Pancreas (tissue), 10 donors: ENCODE data around the gene RAB3A. TPM values are rescaled to one million over a fixed set of nuclear protein-coding genes. Genes with fewer than 3 reads are reported as not detected.

Experiments
- ATAC-seq, 4 donors: fragments of 200-7000 bp; cut with Tn5 transposase; one replicate each; pipeline versions ENCODE4 v1.8.0 to v1.9.1; 2020; ENCODE audit warnings: mild to moderate bottlenecking in 4 of 4, moderate library complexity in 4 of 4
- DNase-seq, 6 donors: peaks; one replicate each; pipeline ENCODE4 v3.0.0-alpha.2; 2020
- FAIRE-seq: peaks from 2 replicates; lab custom pipeline; 2012; peaks lifted over from hg19 to GRCh38; lab: Jason Lieb, UNC
- H3K27ac ChIP-seq, 4 donors: fragments of 200-600 bp; sonication (generic); 1 replicate in 3 of 4; 2 replicates in 1 of 4; pipeline versions ENCODE4 v1.5.0 to v1.8.0; 2020
- H3K27me3 ChIP-seq, 4 donors: fragments of 200-600 bp; one replicate each; pipeline ENCODE4 v1.8.0; 2021
- H3K36me3 ChIP-seq, 3 donors: fragments of 200-600 bp; sonication (generic) in 1 of 3; one replicate each; pipeline versions ENCODE4 v1.5.0 to v1.8.0; 2020 to 2021
- H3K4me1 ChIP-seq, 3 donors: fragments of 200-600 bp; one replicate each; pipeline ENCODE4 v1.8.0; 2021
- H3K4me3 ChIP-seq, 4 donors: fragments of 200-600 bp; sonication (generic) in 2 of 4; one replicate each; pipeline versions ENCODE4 v1.5.0 to v1.8.0; 2020 to 2021
- H3K9me3 ChIP-seq, 4 donors: fragments of 200-600 bp; one replicate each; pipeline ENCODE4 v1.8.0; 2021
- CTCF ChIP-seq, 4 donors: fragments of 200-600 bp; sonication (generic) in 3 of 4; IDR thresholded peaks; one replicate each; pipeline versions ENCODE4 v1.5.0 to v1.8.0; 2021; ENCODE audit warnings: antibody characterized with exemption in 4 of 4
- WGBS, 2 donors: extraction: QIAGEN DNeasy Blood & Tissue Kit; methylation state at CpG; one replicate each; pipeline ENCODE4 v1.1.7; 2013; 5-methylcytosine and 5-hydroxymethylcytosine counted together
- intact Hi-C, 3 donors: fragments of 100-400 bp; cut with DNase I; formaldehyde crosslinking; loops; one replicate each; pipeline versions ENCODE4 v1.11.1 to v1.14.2; 2022
- polyA plus RNA-seq, 2 donors: library from polyadenylated mRNA; stranded (reverse); fragments of 200-250 nt; gene quantifications; one replicate each; pipeline ENCODE4 v1.2.3, GENCODE V29; 2013
- total RNA-seq, 6 donors: library from RNA; stranded (reverse); fragmentation: NEBNext Ultra II Directional in 4 of 6; extraction: Animal tissue kit (Norgen Biotek cat#: 25700) in 4 of 6; gene quantifications; one replicate each; pipeline versions ENCODE4 v1.2.1 to v1.2.4, GENCODE V29; 2021 to 2023
- donor health status: healthy with polysubstance abuse.
- donor health status: DM: no; HTN: no; CAD: no; lungs with moderate emphysema.
- donor health status: DM: no; HTN: no; CAD: no.
- donor health status: control.
- donor health status: control.
- donor health status: Bipolar disorder and iron deficiency.
- donor health status: DM: yes; HTN: yes; CAD: no.
- donor health status: DM: no; HTN: no; CAD: no.
- donor health status: DM: no; HTN: no; CAD: no.
- donor health status: DM: yes; HTN: yes; CAD: no.

Gene RAB3A
- total and polyA plus RNA-seq, 8 donors, result 0.79 to 4.4 (median 1.8) TPM

- Histone ChIP-seq H3K36me3 (no peaks in the 10 kb centered on the region), H3K9me3 (no peaks in the 10 kb centered on the region), H3K4me3 (no peak overlapping the region), H3K27ac (no peak overlapping the region), H3K27me3 (no peaks in the 10 kb centered on the region), H3K4me1 (peaks cover 0 to 3% (median 0%) of the 10 kb centered on the region in 3 donors)
- intact Hi-C loops, result no loop called here
- no peak for ATAC-seq
- no peak for TF ChIP-seq CTCF (IDR thresholded peaks at IDR 0.05)
- no peak for DNase-seq
- WGBS, 2 donors, result 89% methylated on average over 12 of the region's 12 CpGs
- no peak for FAIRE-seq
Measured at GRCh38 chr19:18206018-18206417, 2.2 kb upstream of the RAB3A start.

DNA sequence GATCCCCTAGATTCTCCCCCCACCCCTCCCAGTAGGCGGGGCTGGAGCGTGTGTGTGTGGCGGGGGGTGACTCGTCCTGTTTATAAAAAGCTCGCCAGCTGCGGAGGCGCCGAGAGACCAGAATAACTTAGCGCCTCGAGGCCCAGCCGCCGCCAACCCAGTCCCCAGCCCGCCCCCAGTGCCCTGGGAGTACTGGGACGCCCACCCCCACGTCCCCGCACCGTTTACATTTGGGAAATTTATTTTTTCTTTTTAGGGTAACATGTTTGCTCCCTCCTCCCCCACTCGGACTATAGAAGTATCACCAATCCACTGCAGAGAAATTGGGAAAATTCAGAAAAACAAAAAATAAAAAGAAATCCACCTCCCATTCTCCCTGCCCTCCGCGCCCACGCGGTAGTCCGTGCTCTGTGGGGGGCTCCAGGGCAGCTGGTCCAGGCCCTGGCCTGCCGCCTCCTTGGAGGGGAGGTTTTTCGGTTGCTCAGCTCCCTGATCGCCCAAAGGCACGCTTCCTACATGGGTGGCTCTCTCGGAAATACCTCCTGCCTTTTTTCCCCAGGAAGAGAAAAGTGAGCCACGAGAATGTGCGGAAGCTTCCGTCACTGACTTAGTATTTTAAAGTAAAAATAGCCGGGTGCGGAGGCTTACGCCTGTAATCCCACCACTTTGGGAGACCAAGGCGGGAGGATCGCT is 1.5 kb upstream of the RAB3A start:
- 40 to 43% methylated on average over 32 to 36 of the region's 36 CpGs for WGBS, 2 donors
- H3K4me1 ChIP-seq, result peaks cover 0 to 3% (median 0%) of the 10 kb centered on the region in 3 donors
- FAIRE-seq (no peak), ATAC-seq (peak; percentile 9 to 43 (median 30)), DNase-seq (peak; percentile 62 to 86 (median 78))
- intact Hi-C loops, result no loop called here
- no peaks in the 10 kb centered on the region for H3K9me3 ChIP-seq
- no peak for TF ChIP-seq CTCF (IDR thresholded peaks at IDR 0.05)
- H3K27me3 ChIP-seq, result no peaks in the 10 kb centered on the region
- H3K36me3 ChIP-seq, result no peaks in the 10 kb centered on the region
- H3K27ac ChIP-seq, result peak overlapping the region; percentile 60 to 89 (median 87)
- H3K4me3 ChIP-seq, result peak overlapping the region; percentile 16 to 51 (median 45)

- no peaks in the 10 kb centered on the region for H3K27me3 ChIP-seq
- no peak for TF ChIP-seq CTCF (IDR thresholded peaks at IDR 0.05)
- WGBS, 2 donors, result 0 to 1% methylated on average over 22 of the region's 22 CpGs
- FAIRE-seq, result no peak
- ATAC-seq, result peak; percentile 12 to 49 (median 38)
- peak in 3 of 6 donors; percentile 71 to 74 (median 74) for DNase-seq
- H3K9me3 ChIP-seq, result no peaks in the 10 kb centered on the region
- H3K4me1 ChIP-seq, result peaks cover 0 to 3% (median 0%) of the 10 kb centered on the region in 3 donors
- H3K4me3 ChIP-seq, result peak overlapping the region; percentile 16 to 51 (median 45)
- peak overlapping the region; percentile 60 to 89 (median 87) for H3K27ac ChIP-seq
- H3K36me3 ChIP-seq, result no peaks in the 10 kb centered on the region
- intact Hi-C loops, result no loop called here
Measured at GRCh38 chr19:18204394-18205199, 755 bp upstream of the RAB3A start.

GRCh38 chr19:18203408-18203862 is 407 bp downstream of the RAB3A start:
- H3K9me3 ChIP-seq, result no peaks in the 10 kb centered on the region
- H3K4me1 ChIP-seq, result peaks cover 0 to 3% (median 0%) of the 10 kb centered on the region in 3 donors
- FAIRE-seq, result no peak
- peak overlapping the region; percentile 30 to 59 (median 49) for H3K4me3 ChIP-seq
- WGBS, 2 donors, result 1% methylated on average over 31 to 37 of the region's 38 CpGs
- no peaks in the 10 kb centered on the region for H3K36me3 ChIP-seq
- intact Hi-C loops, result no loop called here
- no peak for TF ChIP-seq CTCF (IDR thresholded peaks at IDR 0.05)
- ATAC-seq, result peak; percentile 3 to 14 (median 4)
- peak overlapping the region in 1 of 4 donors; percentile 45 for H3K27ac ChIP-seq
- DNase-seq, result peak in 3 of 6 donors; percentile 55 to 86 (median 68)
- no peaks in the 10 kb centered on the region for H3K27me3 ChIP-seq
